CD4-positive, alpha-beta T cell treated with Interleukin-4 for 1 hour (primary cell): ENCODE results near the gene PHF20.
"Not testable (repeated sequence)": the region's sequence is repeated elsewhere in the genome, so short reads cannot be mapped to it uniquely, and the experiment has no call there.

Experiments
- DNase-seq, 2 donors: peaks; one replicate each; pipeline ENCODE4 v3.0.0-alpha.2; 2020 to 2022

Gene PHF20

GRCh38 chr20:35739294-35740163, 32.3 kb upstream of the PHF20 start:
- peak in 1 of 2 donors; percentile 69 for DNase-seq

GRCh38 chr20:35741892-35742740, 29.7 kb upstream of the PHF20 start, which contains the start of gene RBM39:
RBM39 (minus strand) TSS chr20:35742260; CDS start chr20:35740874, 1,386 bp downstream.
- DNase-seq: peak; percentile 100

- peak; percentile 34 to 67 for DNase-seq
Measured at GRCh38 chr20:35742741-35743523, 28.9 kb upstream of the PHF20 start.

- DNase-seq: peak in 1 of 2 donors; percentile 48
Measured at GRCh38 chr20:35743693-35744491, 27.9 kb upstream of the PHF20 start.

GRCh38 chr20:35744492-35744841, 27.3 kb upstream of the PHF20 start:
- DNase-seq: not testable (repeated sequence)

GRCh38 chr20:35750611-35751010, 21.2 kb upstream of the PHF20 start:
- DNase-seq: no peak

- no peak for DNase-seq
Measured at GRCh38 chr20:35756404-35756803, 15.4 kb upstream of the PHF20 start.

GRCh38 chr20:35757098-35757705, 14.6 kb upstream of the PHF20 start:
- no peak for DNase-seq

GRCh38 chr20:35761548-35761947, 10.3 kb upstream of the PHF20 start:
- not testable (repeated sequence) for DNase-seq

- no peak for DNase-seq
Measured at GRCh38 chr20:35762461-35762860, 9.4 kb upstream of the PHF20 start.

- not testable (repeated sequence) for DNase-seq
Measured at GRCh38 chr20:35764936-35765335, 6.9 kb upstream of the PHF20 start.

- no peak for DNase-seq
Measured at GRCh38 chr20:35766843-35767242, 5.0 kb upstream of the PHF20 start.

GRCh38 chr20:35767683-35768481, 3.9 kb upstream of the PHF20 start:
- DNase-seq: peak; percentile 83 to 85

- DNase-seq: peak; percentile 55 to 75
Measured at GRCh38 chr20:35768731-35769664, 2.8 kb upstream of the PHF20 start.

GRCh38 chr20:35771367-35771688, 487 bp upstream of the PHF20 start:
- no peak for DNase-seq

- DNase-seq: no peak
Measured at GRCh38 chr20:35772563-35773058, 796 bp downstream of the PHF20 start.

GRCh38 chr20:35773154-35773751, 1.4 kb downstream of the PHF20 start:
- DNase-seq: peak; percentile 70 to 73

GRCh38 chr20:35774391-35774790, 2.6 kb downstream of the PHF20 start:
- DNase-seq: no peak

GRCh38 chr20:35776513-35777101, 4.8 kb downstream of the PHF20 start:
- no peak for DNase-seq
